ENCODE data around the gene TBL1XR1. TPM values are rescaled to one million over a fixed set of nuclear protein-coding genes. Genes with fewer than 3 reads are reported as not detected.

TBL1XR1 gene
- total RNA-seq, 2 donors from 2014 or later, result 202 to 226 TPM

GRCh38 chr3:176988795-176989194 is 208.5 kb downstream of the TBL1XR1 start:
- Histone ChIP-seq H3K4me1 (no peaks in the 10 kb centered on the region), H3K4me3 (no peak overlapping the region), H3K36me3 (no peaks in the 10 kb centered on the region), H3K27ac (no peak overlapping the region), H3K9me3 (no peaks in the 10 kb centered on the region), H3K9ac (ENCODE audit: low read depth in 2 of 2, low read length in 2 of 2) (no peak overlapping the region), H3K27me3 (no peaks in the 10 kb centered on the region)
- no peak for TF ChIP-seq CTCF (IDR thresholded peaks at IDR 0.05)
- DNase-seq, result no peak
- intact Hi-C loops (cut with DNase I), result no loop called here

- no peak for DNase-seq
- Histone ChIP-seq H3K4me3 (no peak overlapping the region), H3K9ac (ENCODE audit: low read depth in 2 of 2, low read length in 2 of 2) (no peak overlapping the region), H3K27me3 (no peaks in the 10 kb centered on the region), H3K9me3 (no peaks in the 10 kb centered on the region), H3K27ac (no peak overlapping the region), H3K4me1 (no peaks in the 10 kb centered on the region), H3K36me3 (no peaks in the 10 kb centered on the region)
- intact Hi-C loops (cut with DNase I), result no loop called here
- TF ChIP-seq CTCF (IDR thresholded peaks at IDR 0.05), result no peak
Measured at GRCh38 chr3:176987901-176988650, 209.2 kb downstream of the TBL1XR1 start.

GRCh38 chr3:176978441-176978840 is 218.8 kb downstream of the TBL1XR1 start:
- Histone ChIP-seq H3K27ac (no peak overlapping the region), H3K36me3 (no peaks in the 10 kb centered on the region), H3K4me3 (no peak overlapping the region), H3K9me3 (no peaks in the 10 kb centered on the region), H3K4me1 (no peaks in the 10 kb centered on the region), H3K9ac (ENCODE audit: low read depth in 2 of 2, low read length in 2 of 2) (no peak overlapping the region), H3K27me3 (no peaks in the 10 kb centered on the region)
- no peak for DNase-seq
- TF ChIP-seq CTCF (IDR thresholded peaks at IDR 0.05), result no peak
- intact Hi-C loops (cut with DNase I), result no loop called here

DNA sequence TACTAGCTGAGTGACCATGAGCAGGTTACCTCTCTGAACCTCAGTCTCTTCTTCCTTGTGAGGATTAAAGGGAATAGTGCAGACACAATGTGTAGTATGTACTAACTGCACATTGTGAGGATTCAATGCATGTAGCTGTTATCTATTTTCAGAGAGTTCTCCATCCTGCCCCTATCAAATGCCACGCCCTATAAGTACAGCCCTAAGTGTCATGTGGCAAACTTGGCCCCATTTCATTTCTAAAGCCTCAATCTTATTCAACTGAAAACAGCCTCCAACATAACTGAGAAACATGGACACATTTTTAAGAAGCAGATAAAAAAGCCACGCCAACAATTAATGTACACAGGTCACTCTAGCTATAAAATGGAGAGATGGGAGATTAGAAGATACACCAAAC is 220.0 kb downstream of the TBL1XR1 start:
- DNase-seq, result no peak
- intact Hi-C loops (cut with DNase I), result no loop called here
- Histone ChIP-seq H3K36me3 (no peaks in the 10 kb centered on the region), H3K4me3 (no peak overlapping the region), H3K27me3 (no peaks in the 10 kb centered on the region), H3K27ac (no peak overlapping the region), H3K9ac (ENCODE audit: low read depth in 2 of 2, low read length in 2 of 2) (no peak overlapping the region), H3K9me3 (no peaks in the 10 kb centered on the region), H3K4me1 (no peaks in the 10 kb centered on the region)
- TF ChIP-seq CTCF (IDR thresholded peaks at IDR 0.05), result no peak

DNA sequence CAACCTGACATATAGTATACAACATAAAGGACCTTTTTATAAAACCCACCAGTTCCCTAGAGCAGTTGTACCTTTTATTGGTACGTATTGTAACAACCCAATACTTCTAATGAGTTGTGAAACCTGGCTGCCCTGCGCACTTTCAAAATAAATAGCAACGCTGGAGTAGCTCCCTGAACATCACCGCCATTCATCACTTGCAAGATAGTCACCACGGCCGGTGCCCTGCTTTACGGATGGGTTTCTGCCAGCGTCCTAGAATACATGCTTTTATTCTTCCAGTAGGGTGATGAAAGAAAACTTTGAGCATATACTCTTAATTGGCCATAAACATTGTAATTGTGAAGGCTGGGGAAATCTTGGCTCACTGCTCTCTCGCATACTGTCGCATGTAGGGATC is 220.7 kb downstream of the TBL1XR1 start:
- Histone ChIP-seq H3K9me3 (no peaks in the 10 kb centered on the region), H3K4me3 (no peak overlapping the region), H3K9ac (ENCODE audit: low read depth in 2 of 2, low read length in 2 of 2) (no peak overlapping the region), H3K4me1 (no peaks in the 10 kb centered on the region), H3K36me3 (no peaks in the 10 kb centered on the region), H3K27me3 (no peaks in the 10 kb centered on the region), H3K27ac (no peak overlapping the region)
- TF ChIP-seq CTCF (IDR thresholded peaks at IDR 0.05), result no peak
- intact Hi-C loops (cut with DNase I), result no loop called here
- no peak for DNase-seq
